ENCODE measurements around the gene PNPLA2.

DNA sequence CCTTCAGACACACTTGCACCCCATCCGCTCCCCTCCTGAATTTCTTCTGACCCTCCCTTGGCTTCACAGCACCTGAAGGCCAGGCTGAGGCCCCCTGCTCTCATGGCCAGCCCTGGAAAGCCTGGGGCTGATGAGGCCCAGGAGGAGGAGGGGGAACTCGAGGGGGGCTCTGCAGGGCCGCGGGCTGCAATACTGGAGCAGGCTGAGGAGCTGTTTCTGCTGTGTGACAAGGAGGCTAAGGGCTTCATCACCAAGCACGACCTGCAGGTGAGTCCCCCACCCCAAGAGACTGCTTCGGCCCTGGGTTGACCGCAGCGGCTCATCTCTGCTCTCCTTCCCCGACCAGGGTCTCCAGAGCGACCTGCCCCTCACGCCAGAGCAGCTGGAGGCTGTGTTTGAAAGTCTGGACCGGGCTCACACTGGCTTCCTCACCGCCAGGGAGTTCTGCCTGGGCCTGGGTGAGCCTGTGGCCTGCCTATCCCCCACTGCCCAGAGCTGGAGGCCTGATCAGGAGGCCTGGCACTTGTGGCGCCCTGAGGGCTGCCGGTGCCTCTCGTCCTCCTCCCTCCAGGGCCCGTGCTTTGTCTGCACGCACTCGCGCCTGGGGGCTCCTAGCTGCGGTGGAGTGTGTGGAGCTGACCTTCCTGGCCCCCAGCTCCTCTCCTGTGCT is 9.9 kb downstream of the PNPLA2 start:
- TF ChIP-seq CTCF (IDR thresholded peaks at IDR 0.05): no peak
- TF ChIP-seq ZFX (IDR thresholded peaks at IDR 0.05; ENCODE audit: borderline replicate concordance): no peak
